GM12801 (cell line): ENCODE measurements around the gene TMEM184B.

Source experiments
- CTCF ChIP-seq: IDR thresholded peaks from one replicate; pipeline ENCODE4 v1.5.1; 2011; ENCODE audit warnings: control low read depth; ENCODE audit not compliant: insufficient read length; ENCODE audit errors: extremely low read depth

TMEM184B gene

GRCh38 chr22:38272373-38273134 lies at the start of gene TMEM184B:
Gene TMEM184B (minus strand): TSS chr22:38273010. CDS start chr22:38247961, 25,049 bp downstream.
- TF ChIP-seq CTCF, result no peak

- no peak for TF ChIP-seq CTCF
These were observed 48.0 kb upstream of the TMEM184B start for GRCh38 chr22:38320605-38321402.

GRCh38 chr22:38318792-38319773 lies 46.3 kb upstream of the TMEM184B start:
- TF ChIP-seq CTCF, result no peak

GRCh38 chr22:38317995-38318715 lies 45.3 kb upstream of the TMEM184B start:
- TF ChIP-seq CTCF, result no peak

- no peak for TF ChIP-seq CTCF
These were observed 44.5 kb upstream of the TMEM184B start, which contains the start of gene CSNK1E for GRCh38 chr22:38317122-38317994. Gene CSNK1E (minus strand): TSS chr22:38317433. CDS start chr22:38314157, 3,276 bp downstream.
